Mesendoderm (in vitro differentiated cells): ENCODE measurements around the gene KCP.

Experiments used
- DNase-seq: peaks from one replicate; pipeline ENCODE4 v3.0.0; 2013
- H2AK5ac ChIP-seq: 2 replicates; pipeline ENCODE4 v1.6.1; 2013; ENCODE audit warnings: low read length, inconsistent platforms
- H2BK120ac ChIP-seq: 2 replicates; pipeline ENCODE4 v1.6.1; 2013; ENCODE audit warnings: low read depth, mild to moderate bottlenecking, low read length, moderate library complexity, mixed read lengths
- H2BK15ac ChIP-seq: replicated peaks from 2 replicates; pipeline ENCODE4 v1.6.1; 2013; ENCODE audit warnings: low read depth, mild to moderate bottlenecking, moderate library complexity
- H2BK5ac ChIP-seq: 2 replicates; pipeline ENCODE4 v1.6.1; 2013; ENCODE audit warnings: low read length, inconsistent platforms
- H3K18ac ChIP-seq: 2 replicates; pipeline ENCODE4 v1.6.1; 2013; ENCODE audit warnings: mild to moderate bottlenecking, low read length, mixed read lengths
- H3K23ac ChIP-seq: one replicate; pipeline ENCODE4 v1.6.1; 2013; ENCODE audit warnings: low read length
- H3K27ac ChIP-seq: 2 replicates; pipeline ENCODE4 v1.5.1; 2013; ENCODE audit warnings: low read depth, mild to moderate bottlenecking, inconsistent platforms, low read length, moderate library complexity
- H3K27me3 ChIP-seq: 2 replicates; pipeline ENCODE4 v1.6.1; 2013; ENCODE audit warnings: low read length, control low read depth, mild to moderate bottlenecking, inconsistent platforms; ENCODE audit not compliant: insufficient read depth, poor library complexity
- H3K36me3 ChIP-seq: 2 replicates; pipeline ENCODE4 v1.6.1; 2013; ENCODE audit warnings: low read length, inconsistent platforms; ENCODE audit not compliant: control insufficient read depth, insufficient read depth
- H3K4ac ChIP-seq: one replicate; pipeline ENCODE4 v1.6.1; 2013; ENCODE audit warnings: low read depth, mild to moderate bottlenecking, low read length, moderate library complexity
- H3K4me1 ChIP-seq: 2 replicates; pipeline ENCODE4 v1.6.1; 2013; ENCODE audit warnings: low read depth, low read length, inconsistent platforms; ENCODE audit not compliant: control insufficient read depth
- H3K4me2 ChIP-seq: 2 replicates; pipeline ENCODE4 v1.6.1; 2013; ENCODE audit warnings: low read length
- H3K4me3 ChIP-seq: 2 replicates; pipeline ENCODE4 v1.5.1; 2013; ENCODE audit warnings: mild to moderate bottlenecking, low read length
- H3K56ac ChIP-seq: one replicate; pipeline ENCODE4 v1.6.1; 2013; ENCODE audit warnings: low read length
- H3K79me1 ChIP-seq: 2 replicates; pipeline ENCODE4 v1.6.1; 2013; ENCODE audit warnings: low read length, inconsistent platforms
- H3K79me2 ChIP-seq: 2 replicates; pipeline ENCODE4 v1.6.1; 2013; ENCODE audit warnings: mild to moderate bottlenecking, low read length; ENCODE audit not compliant: control insufficient read depth, insufficient read depth
- H3K9ac ChIP-seq: 2 replicates; pipeline ENCODE4 v1.6.1; 2013; ENCODE audit warnings: low read length, inconsistent platforms
- H4K5ac ChIP-seq: one replicate; pipeline ENCODE4 v1.6.1; 2013; ENCODE audit warnings: low read length
- H4K8ac ChIP-seq: one replicate; pipeline ENCODE4 v1.6.1; 2013; ENCODE audit warnings: low read depth, mild to moderate bottlenecking, control low read depth, low read length, moderate library complexity
- WGBS: extraction: QIAGEN DNeasy Blood & Tissue Kit; methylation state at CpG from one replicate; pipeline ENCODE4 v1.1.7; 2013; ENCODE audit warnings: low lambda C conversion rate, missing lambda C conversion rate; ENCODE audit not compliant: insufficient coverage; ENCODE audit errors: extremely low coverage; 5-methylcytosine and 5-hydroxymethylcytosine counted together

The KCP gene

GRCh38 chr7:128906001-128906765 is 4.3 kb downstream of the KCP start:
- Histone ChIP-seq H2BK120ac (no peak overlapping the region), H3K36me3 (no peaks in the 10 kb centered on the region), H2BK15ac (no peak overlapping the region), H3K23ac (no peak overlapping the region), H3K4me3 (no peak overlapping the region), H3K18ac (no peak overlapping the region), H3K27me3 (no peaks in the 10 kb centered on the region), H2AK5ac (no peak overlapping the region), H4K8ac (no peak overlapping the region), H3K27ac (no peak overlapping the region), H3K4ac (no peak overlapping the region), H3K4me1 (peaks cover 6% of the 10 kb centered on the region), H3K79me1 (no peaks in the 10 kb centered on the region), H3K56ac (no peak overlapping the region), H3K4me2 (no peak overlapping the region), H4K5ac (no peak overlapping the region), H2BK5ac (no peak overlapping the region), H3K79me2 (no peaks in the 10 kb centered on the region), H3K9ac (no peak overlapping the region)
- no CpG with 5 or more reads among the region's 5 CpGs for whole genome bisulfite sequencing
- DNase-seq: no peak

DNA sequence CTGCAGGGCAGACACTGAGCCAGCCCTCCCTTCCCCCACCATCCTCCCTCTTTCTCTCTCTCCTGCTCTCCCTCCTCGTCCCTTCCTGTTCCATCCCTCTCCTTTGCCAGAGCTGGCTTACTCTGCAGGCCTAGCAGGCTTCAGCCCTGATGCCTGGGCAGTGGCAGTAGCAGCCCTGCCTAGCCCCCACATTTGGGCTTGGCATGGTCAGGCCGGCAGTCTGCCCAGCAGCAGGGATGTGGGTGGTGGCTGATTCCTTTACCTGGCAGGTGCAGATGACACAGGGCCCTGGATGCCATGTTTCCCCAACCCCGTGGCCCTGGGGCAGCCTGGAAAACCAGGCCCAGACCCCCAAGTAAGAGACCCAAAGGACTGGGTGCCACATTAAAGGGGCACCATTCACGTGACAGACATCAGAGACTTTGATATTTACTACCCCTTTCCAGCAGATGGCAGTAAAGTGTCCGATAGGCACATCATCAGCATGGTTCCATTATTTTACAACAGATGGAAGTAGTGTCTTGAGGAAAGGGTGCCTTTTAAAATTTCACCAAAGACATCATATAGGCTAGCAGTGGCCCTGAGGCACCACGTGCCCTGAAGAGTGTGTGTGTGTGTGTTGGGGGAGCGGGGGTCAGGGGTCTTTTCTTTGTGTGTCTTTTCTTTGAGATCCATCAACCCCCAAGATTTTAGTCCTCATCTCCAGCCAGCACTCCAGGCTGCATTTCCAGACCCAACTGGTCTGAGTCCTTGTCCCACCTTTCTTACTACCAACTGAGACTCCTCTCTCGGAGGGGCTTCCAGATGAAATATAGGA is 5.9 kb downstream of the KCP start:
- Histone ChIP-seq H3K79me1 (no peaks in the 10 kb centered on the region), H3K9ac (no peak overlapping the region), H3K4me2 (no peak overlapping the region), H3K4me3 (no peak overlapping the region), H3K23ac (no peak overlapping the region), H4K5ac (no peak overlapping the region), H2BK120ac (no peak overlapping the region), H3K4ac (no peak overlapping the region), H3K27me3 (no peaks in the 10 kb centered on the region), H2AK5ac (no peak overlapping the region), H3K79me2 (no peaks in the 10 kb centered on the region), H3K27ac (no peak overlapping the region), H4K8ac (no peak overlapping the region), H2BK5ac (no peak overlapping the region), H3K18ac (no peak overlapping the region), H3K4me1 (peaks cover 4% of the 10 kb centered on the region), H3K56ac (no peak overlapping the region), H2BK15ac (no peak overlapping the region), H3K36me3 (no peaks in the 10 kb centered on the region)
- peak; percentile 69 for DNase-seq
- WGBS: no CpG with 5 or more reads among the region's 8 CpGs

DNA sequence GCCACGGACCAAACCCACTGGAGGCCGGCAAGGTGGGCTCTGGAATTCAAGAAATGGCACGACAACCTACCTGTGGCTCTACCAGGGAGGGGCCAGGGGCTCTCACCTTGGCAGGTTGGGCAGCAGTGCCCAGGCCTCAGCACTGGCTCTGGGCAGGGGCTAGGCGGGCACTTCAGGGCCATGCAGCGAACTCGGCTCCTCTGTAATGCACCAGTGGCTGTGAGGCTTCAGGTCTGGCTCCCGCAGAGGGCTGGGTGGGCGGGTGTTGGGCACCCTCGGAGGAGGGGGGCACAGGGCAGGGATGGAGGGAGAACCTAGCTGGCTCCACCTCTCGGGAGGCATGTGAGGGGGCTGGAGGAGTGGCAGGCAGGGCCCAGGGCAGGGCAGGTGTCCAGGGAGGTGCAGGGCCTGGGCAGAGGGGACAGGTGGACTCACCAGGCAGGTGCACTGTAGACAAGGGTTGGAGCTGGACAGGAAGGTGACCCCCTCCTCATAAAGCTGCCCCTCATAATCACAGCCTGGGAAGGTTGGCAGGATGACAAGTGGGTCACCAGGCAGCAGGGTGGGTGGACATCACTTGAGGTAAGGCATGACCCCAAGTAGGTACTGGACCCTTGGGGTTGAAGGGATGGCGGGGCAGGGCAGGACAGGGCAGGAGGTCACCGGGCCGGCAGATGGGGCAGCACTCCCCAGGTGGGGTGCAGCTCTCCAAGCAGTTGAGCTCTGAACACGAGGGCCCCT is 6.7 kb downstream of the KCP start:
- H3K36me3 ChIP-seq: no peaks in the 10 kb centered on the region
- no peak overlapping the region for H2AK5ac ChIP-seq
- no peak for DNase-seq

DNA sequence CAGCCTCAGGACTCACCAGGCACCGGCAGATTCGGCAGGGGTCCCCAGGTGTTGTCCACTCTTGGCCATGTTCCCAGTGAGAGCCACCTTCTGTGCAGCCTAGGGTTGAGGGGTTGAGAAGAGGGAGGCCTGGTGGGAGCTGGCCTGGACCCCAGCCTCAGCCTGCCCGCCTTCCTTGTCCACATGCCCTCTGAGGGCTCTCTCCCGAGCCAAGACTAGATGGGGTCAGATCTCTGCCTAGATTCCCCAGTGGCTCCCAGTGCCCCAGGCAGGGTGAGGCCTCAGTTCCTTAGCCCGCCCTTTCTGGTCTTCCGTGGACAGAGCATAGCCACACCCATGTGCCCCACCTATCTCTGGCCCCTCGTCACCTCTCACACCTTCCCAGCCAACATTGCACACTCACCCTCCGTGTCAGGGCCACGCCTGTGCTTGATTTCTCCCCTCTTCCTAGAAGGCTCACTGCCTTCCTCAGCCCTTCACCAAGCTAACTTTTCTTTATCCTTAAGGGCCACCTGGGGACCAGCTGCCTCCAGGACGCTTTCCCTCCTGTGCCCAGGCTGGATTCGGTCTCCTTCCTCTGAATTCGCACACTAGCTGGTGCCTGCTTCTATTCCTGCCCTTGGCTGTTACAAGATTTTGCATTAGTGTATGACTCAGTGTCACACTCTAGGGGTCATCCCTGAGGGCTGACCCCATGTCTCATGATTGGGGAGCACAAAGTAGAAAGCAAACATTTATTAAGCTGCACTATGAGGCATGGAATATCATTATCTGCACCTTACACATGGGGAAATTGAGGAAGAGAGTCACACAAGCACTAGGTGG is 7.5 kb downstream of the KCP start:
- Histone ChIP-seq H2BK5ac (no peak overlapping the region), H2BK15ac (no peak overlapping the region), H4K8ac (no peak overlapping the region), H3K18ac (no peak overlapping the region), H4K5ac (no peak overlapping the region), H2BK120ac (no peak overlapping the region), H3K27me3 (no peaks in the 10 kb centered on the region), H3K56ac (no peak overlapping the region), H3K79me1 (no peaks in the 10 kb centered on the region), H2AK5ac (no peak overlapping the region), H3K36me3 (no peaks in the 10 kb centered on the region), H3K79me2 (no peaks in the 10 kb centered on the region), H3K23ac (no peak overlapping the region), H3K4me2 (no peak overlapping the region), H3K9ac (no peak overlapping the region), H3K27ac (no peak overlapping the region), H3K4ac (no peak overlapping the region), H3K4me1 (no peaks in the 10 kb centered on the region), H3K4me3 (no peak overlapping the region)
- no CpG with 5 or more reads among the region's 12 CpGs for WGBS
- DNase-seq: no peak

More for the DNA sequence above, 6.7 kb downstream of the KCP start:
- H4K8ac ChIP-seq: no peak overlapping the region
- no peak overlapping the region for H3K27ac ChIP-seq
- H2BK5ac ChIP-seq: no peak overlapping the region
- no peak overlapping the region for H3K9ac ChIP-seq
- H3K4ac ChIP-seq: no peak overlapping the region
- H3K27me3 ChIP-seq: no peaks in the 10 kb centered on the region
- H3K23ac ChIP-seq: no peak overlapping the region
- H3K4me3 ChIP-seq: no peak overlapping the region
- no peak overlapping the region for H2BK120ac ChIP-seq
- WGBS: no CpG with 5 or more reads among the region's 14 CpGs
- H3K56ac ChIP-seq: no peak overlapping the region
- no peaks in the 10 kb centered on the region for H3K79me2 ChIP-seq
- H2BK15ac ChIP-seq: no peak overlapping the region
- H3K79me1 ChIP-seq: no peaks in the 10 kb centered on the region
- no peak overlapping the region for H3K18ac ChIP-seq
- H3K4me1 ChIP-seq: no peaks in the 10 kb centered on the region
- H3K4me2 ChIP-seq: no peak overlapping the region
- no peak overlapping the region for H4K5ac ChIP-seq

DNA sequence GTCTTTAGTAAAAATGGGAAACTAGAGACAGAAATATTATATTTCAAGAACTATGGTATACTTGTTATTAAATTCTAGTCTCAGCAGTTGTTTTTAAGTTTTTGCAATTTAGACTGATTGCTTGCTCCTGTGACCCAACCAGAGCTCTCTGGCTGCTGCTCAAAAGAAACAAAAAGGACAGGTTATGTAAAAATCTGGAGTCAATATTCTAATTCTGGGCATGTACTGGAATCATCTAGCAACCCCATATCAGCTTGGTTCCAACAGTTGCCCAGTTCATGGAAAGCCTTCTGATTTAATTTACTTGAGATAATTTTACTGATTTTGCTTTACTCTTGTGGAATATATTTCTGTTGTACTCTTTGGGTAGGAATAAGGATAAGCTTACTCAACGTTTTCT is 10.3 kb downstream of the KCP start:
- H3K27me3 ChIP-seq: no peaks in the 10 kb centered on the region
- H3K4ac ChIP-seq: no peak overlapping the region
- H2BK120ac ChIP-seq: no peak overlapping the region
- no peak overlapping the region for H2BK5ac ChIP-seq
- no peak overlapping the region for H4K8ac ChIP-seq
- H3K4me1 ChIP-seq: no peaks in the 10 kb centered on the region
- H3K56ac ChIP-seq: no peak overlapping the region
- no peak overlapping the region for H3K23ac ChIP-seq
- no peaks in the 10 kb centered on the region for H3K36me3 ChIP-seq
- DNase-seq: no peak
- no CpG with 5 or more reads among the region's 1 CpG for WGBS
- no peak overlapping the region for H2AK5ac ChIP-seq
- H3K9ac ChIP-seq: no peak overlapping the region
- H2BK15ac ChIP-seq: no peak overlapping the region
- H3K4me2 ChIP-seq: no peak overlapping the region
- H4K5ac ChIP-seq: no peak overlapping the region
- no peaks in the 10 kb centered on the region for H3K79me2 ChIP-seq
- no peaks in the 10 kb centered on the region for H3K79me1 ChIP-seq
- no peak overlapping the region for H3K18ac ChIP-seq
- no peak overlapping the region for H3K27ac ChIP-seq
- no peak overlapping the region for H3K4me3 ChIP-seq
